ENCODE measurements around the gene CD79B.

Gene CD79B

DNA sequence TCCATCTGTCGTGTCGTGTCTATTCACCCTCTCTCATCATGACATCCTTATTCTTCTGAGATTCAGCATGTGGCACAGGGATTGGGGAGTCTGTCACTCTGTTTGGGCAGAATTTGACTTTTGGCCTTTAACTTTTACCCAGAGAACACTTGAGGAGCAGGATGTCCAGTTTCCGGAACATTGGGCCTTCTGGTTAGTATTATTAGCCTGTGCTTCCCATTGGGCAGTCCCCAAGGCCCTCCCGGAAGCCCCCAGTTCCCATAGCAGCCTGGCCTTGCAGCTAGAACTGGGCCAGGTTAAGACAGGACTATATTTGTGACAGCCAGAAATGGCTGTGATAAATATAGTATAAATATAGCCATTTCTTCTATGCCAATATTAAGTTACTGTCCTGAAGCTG, 31.0 kb upstream of the CD79B start:
- H3K18ac ChIP-seq (ENCODE audit: low read length) = no peak overlapping the region
- H3K4me3 ChIP-seq (ENCODE audit: low read length) = no peak overlapping the region
- H3K23ac ChIP-seq (ENCODE audit: low read length) = no peak overlapping the region
- DNase-seq = no peak
- H3K27me3 ChIP-seq (ENCODE audit: insufficient read depth, low read length, poor library complexity) = peaks cover 4% of the 10 kb centered on the region
- no peak overlapping the region for H2AK5ac ChIP-seq (ENCODE audit: low read length)
- no peak overlapping the region for H2BK120ac ChIP-seq (ENCODE audit: low read depth, low read length)
- H3K4me2 ChIP-seq (ENCODE audit: low read length) = no peak overlapping the region
- H4K5ac ChIP-seq (ENCODE audit: low read length) = no peak overlapping the region
- no peaks in the 10 kb centered on the region for H3K36me3 ChIP-seq (ENCODE audit: control insufficient read depth, insufficient read depth, low read length)
- H3K4ac ChIP-seq (ENCODE audit: low read depth, low read length) = no peak overlapping the region
- WGBS (ENCODE audit: extremely low coverage, insufficient coverage, low lambda C conversion rate) = no CpG with 5 or more reads among the region's 4 CpGs
- no peaks in the 10 kb centered on the region for H3K79me1 ChIP-seq (ENCODE audit: low read length)
- H3K79me2 ChIP-seq (ENCODE audit: control insufficient read depth, insufficient read depth, low read length) = no peaks in the 10 kb centered on the region
- H3K4me1 ChIP-seq (ENCODE audit: control insufficient read depth, low read depth, low read length) = peaks cover 6% of the 10 kb centered on the region
- H3K27ac ChIP-seq (ENCODE audit: low read depth, low read length) = no peak overlapping the region
- no peak overlapping the region for H4K8ac ChIP-seq (ENCODE audit: low read depth, low read length)
- no peak overlapping the region for H3K9ac ChIP-seq (ENCODE audit: low read length)
- H2BK15ac ChIP-seq (replicated peaks; ENCODE audit: low read depth) = no peak overlapping the region
- H3K56ac ChIP-seq (ENCODE audit: low read length) = no peak overlapping the region
- no peak overlapping the region for H2BK5ac ChIP-seq (ENCODE audit: low read length)

DNA sequence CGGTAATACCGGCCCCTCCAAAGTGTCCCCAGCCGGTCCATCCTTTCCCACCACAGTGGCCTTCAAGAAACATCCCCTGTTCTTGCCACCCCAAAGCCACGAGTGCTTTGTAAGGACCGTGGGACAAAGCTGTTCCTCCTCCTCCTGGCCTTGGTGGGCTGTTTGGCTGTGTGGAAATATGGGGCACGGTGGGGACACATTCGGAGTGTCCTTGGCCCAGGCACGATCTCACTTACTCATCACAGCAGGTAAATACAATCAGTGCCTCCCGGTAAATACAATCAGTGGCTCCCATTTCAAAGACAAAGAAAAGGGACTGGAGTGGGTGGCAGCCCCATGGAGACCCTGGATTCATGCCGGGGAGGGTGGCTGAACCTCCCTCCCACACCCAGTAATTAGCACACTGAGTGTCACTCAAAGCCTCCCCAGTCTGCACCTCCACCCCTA, 30.2 kb upstream of the CD79B start:
- H3K27ac ChIP-seq (ENCODE audit: low read depth, low read length) = no peak overlapping the region
- H3K18ac ChIP-seq (ENCODE audit: low read length) = no peak overlapping the region
- no peaks in the 10 kb centered on the region for H3K36me3 ChIP-seq (ENCODE audit: control insufficient read depth, insufficient read depth, low read length)
- no peak overlapping the region for H4K5ac ChIP-seq (ENCODE audit: low read length)
- no peak overlapping the region for H3K9ac ChIP-seq (ENCODE audit: low read length)
- no peak overlapping the region for H2AK5ac ChIP-seq (ENCODE audit: low read length)
- H3K79me2 ChIP-seq (ENCODE audit: control insufficient read depth, insufficient read depth, low read length) = no peaks in the 10 kb centered on the region
- no peak overlapping the region for H4K8ac ChIP-seq (ENCODE audit: low read depth, low read length)
- no CpG with 5 or more reads among the region's 10 CpGs for WGBS (ENCODE audit: extremely low coverage, insufficient coverage, low lambda C conversion rate)
- H3K4ac ChIP-seq (ENCODE audit: low read depth, low read length) = no peak overlapping the region
- peaks cover 6% of the 10 kb centered on the region for H3K4me1 ChIP-seq (ENCODE audit: control insufficient read depth, low read depth, low read length)
- no peak overlapping the region for H3K4me3 ChIP-seq (ENCODE audit: low read length)
- no peak overlapping the region for H3K4me2 ChIP-seq (ENCODE audit: low read length)
- no peak for DNase-seq
- peaks cover 4% of the 10 kb centered on the region for H3K27me3 ChIP-seq (ENCODE audit: insufficient read depth, low read length, poor library complexity)
- H2BK120ac ChIP-seq (ENCODE audit: low read depth, low read length) = no peak overlapping the region
- H2BK5ac ChIP-seq (ENCODE audit: low read length) = no peak overlapping the region
- no peak overlapping the region for H3K56ac ChIP-seq (ENCODE audit: low read length)
- no peak overlapping the region for H2BK15ac ChIP-seq (replicated peaks; ENCODE audit: low read depth)
- no peaks in the 10 kb centered on the region for H3K79me1 ChIP-seq (ENCODE audit: low read length)
- no peak overlapping the region for H3K23ac ChIP-seq (ENCODE audit: low read length)

DNA sequence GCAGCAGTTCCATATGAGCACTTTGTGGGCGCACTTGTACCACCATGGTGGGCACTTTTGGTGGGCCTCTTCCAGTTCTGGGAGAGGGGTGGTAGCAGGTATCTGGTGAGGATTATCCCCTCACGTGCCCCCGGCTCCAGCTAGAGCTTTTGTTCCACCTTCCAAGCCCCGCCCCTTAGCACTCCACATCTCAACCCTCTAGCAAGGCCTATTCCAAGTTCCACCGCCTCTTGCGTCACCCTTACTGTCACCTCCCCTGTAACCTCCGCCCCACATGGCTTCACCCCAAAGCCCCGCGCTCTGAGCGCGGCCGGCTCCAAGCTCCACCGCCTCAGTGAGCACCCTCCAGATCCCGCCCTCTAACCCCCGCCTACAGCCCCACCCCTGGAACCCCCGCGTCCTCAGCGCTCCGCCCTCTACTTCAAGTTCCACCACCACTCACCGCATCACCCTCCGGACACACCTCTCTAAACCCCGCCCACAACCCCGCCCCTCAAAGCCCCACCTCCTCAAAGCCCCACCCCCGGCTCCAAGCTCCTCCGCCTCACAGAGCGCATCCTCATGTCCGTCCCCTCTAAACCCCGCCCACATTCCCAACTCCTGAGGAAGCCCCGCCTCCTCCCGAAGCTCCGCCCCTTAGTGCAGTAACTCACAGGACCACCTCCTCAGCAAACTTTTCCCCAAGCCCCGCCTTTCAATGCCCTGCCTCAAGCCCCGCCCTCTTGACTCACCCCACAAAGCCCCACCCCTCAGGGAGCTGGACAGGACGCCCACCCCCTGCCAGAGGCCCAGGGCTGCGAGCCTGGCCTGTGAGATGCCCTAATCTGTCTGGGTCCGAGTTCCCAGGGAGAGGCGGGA, 29.5 kb upstream of the CD79B start:
- Histone ChIP-seq H3K79me2 (ENCODE audit: control insufficient read depth, insufficient read depth, low read length) (no peaks in the 10 kb centered on the region), H3K4me3 (ENCODE audit: low read length) (no peak overlapping the region), H2BK15ac (replicated peaks; ENCODE audit: low read depth) (no peak overlapping the region), H2BK120ac (ENCODE audit: low read depth, low read length) (no peak overlapping the region), H2BK5ac (ENCODE audit: low read length) (no peak overlapping the region), H3K4me1 (ENCODE audit: control insufficient read depth, low read depth, low read length) (peaks cover 6% of the 10 kb centered on the region), H3K4me2 (ENCODE audit: low read length) (peak overlapping the region; percentile 48), H3K4ac (ENCODE audit: low read depth, low read length) (no peak overlapping the region), H3K27ac (ENCODE audit: low read depth, low read length) (no peak overlapping the region), H2AK5ac (ENCODE audit: low read length) (no peak overlapping the region), H3K27me3 (ENCODE audit: insufficient read depth, low read length, poor library complexity) (peaks cover 4% of the 10 kb centered on the region), H4K8ac (ENCODE audit: low read depth, low read length) (no peak overlapping the region), H3K36me3 (ENCODE audit: control insufficient read depth, insufficient read depth, low read length) (no peaks in the 10 kb centered on the region), H3K79me1 (ENCODE audit: low read length) (no peaks in the 10 kb centered on the region), H3K56ac (ENCODE audit: low read length) (peak overlapping the region; percentile 37), H3K18ac (ENCODE audit: low read length) (no peak overlapping the region), H3K23ac (ENCODE audit: low read length) (no peak overlapping the region), H4K5ac (ENCODE audit: low read length) (no peak overlapping the region), H3K9ac (ENCODE audit: low read length) (no peak overlapping the region)
- no CpG with 5 or more reads among the region's 37 CpGs for WGBS (ENCODE audit: extremely low coverage, insufficient coverage, low lambda C conversion rate)
- DNase-seq = peak; percentile 98

DNA sequence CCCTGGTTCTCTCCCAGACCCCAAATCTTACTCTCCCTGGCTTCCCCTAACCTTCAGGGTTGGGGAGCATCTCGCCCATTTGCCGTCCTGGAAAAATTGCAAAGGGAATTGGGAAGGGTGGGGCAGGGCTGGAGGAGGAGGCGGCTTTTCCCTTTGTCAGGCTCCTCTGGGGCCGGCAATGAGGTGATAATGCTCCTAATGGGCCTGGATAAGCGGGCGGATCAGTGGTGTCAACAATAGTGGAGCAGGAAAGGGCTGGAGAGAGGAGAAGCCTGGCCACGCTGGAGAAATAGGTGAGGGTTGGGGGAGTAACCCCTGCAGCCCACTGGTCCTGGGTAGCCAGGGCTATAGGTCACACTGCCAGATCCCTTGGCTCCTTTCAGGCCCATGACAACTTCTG, 28.3 kb upstream of the CD79B start:
- Histone ChIP-seq H3K56ac (ENCODE audit: low read length) (peak overlapping the region; percentile 34), H2BK120ac (ENCODE audit: low read depth, low read length) (no peak overlapping the region), H3K4ac (ENCODE audit: low read depth, low read length) (no peak overlapping the region), H3K79me2 (ENCODE audit: control insufficient read depth, insufficient read depth, low read length) (no peaks in the 10 kb centered on the region), H4K5ac (ENCODE audit: low read length) (no peak overlapping the region), H4K8ac (ENCODE audit: low read depth, low read length) (no peak overlapping the region), H3K18ac (ENCODE audit: low read length) (no peak overlapping the region), H3K4me3 (ENCODE audit: low read length) (no peak overlapping the region), H3K79me1 (ENCODE audit: low read length) (no peaks in the 10 kb centered on the region), H3K4me2 (ENCODE audit: low read length) (no peak overlapping the region), H2BK5ac (ENCODE audit: low read length) (no peak overlapping the region), H3K4me1 (ENCODE audit: control insufficient read depth, low read depth, low read length) (peaks cover 6% of the 10 kb centered on the region), H3K27ac (ENCODE audit: low read depth, low read length) (no peak overlapping the region), H3K9ac (ENCODE audit: low read length) (no peak overlapping the region), H3K36me3 (ENCODE audit: control insufficient read depth, insufficient read depth, low read length) (no peaks in the 10 kb centered on the region), H3K23ac (ENCODE audit: low read length) (no peak overlapping the region), H3K27me3 (ENCODE audit: insufficient read depth, low read length, poor library complexity) (peaks cover 4% of the 10 kb centered on the region), H2AK5ac (ENCODE audit: low read length) (no peak overlapping the region), H2BK15ac (replicated peaks; ENCODE audit: low read depth) (no peak overlapping the region)
- DNase-seq = peak; percentile 88
- no CpG with 5 or more reads among the region's 7 CpGs for WGBS (ENCODE audit: extremely low coverage, insufficient coverage, low lambda C conversion rate)

DNA sequence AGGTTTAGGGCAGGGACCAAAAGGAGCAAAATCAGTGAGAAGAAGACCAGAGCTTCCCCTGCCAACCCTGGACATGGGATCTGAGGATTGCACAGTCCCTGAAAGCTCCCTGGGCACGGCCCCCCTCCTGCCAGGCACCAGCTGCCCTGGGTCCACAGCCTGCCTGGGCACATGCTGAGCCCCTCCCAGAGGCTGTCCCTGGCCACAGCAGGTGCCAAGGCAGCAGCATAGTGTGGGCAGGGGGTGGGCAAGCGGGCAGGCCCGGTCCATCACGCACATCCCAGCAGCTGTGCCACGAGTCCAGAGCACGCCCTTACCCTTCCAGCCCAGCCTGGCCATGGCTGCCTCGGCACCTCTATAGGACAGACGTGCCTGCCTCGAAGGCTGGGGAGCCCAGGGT, 27.9 kb upstream of the CD79B start:
- peaks cover 6% of the 10 kb centered on the region for H3K4me1 ChIP-seq (ENCODE audit: control insufficient read depth, low read depth, low read length)
- WGBS (ENCODE audit: extremely low coverage, insufficient coverage, low lambda C conversion rate) = no CpG with 5 or more reads among the region's 9 CpGs
- no peak overlapping the region for H2BK120ac ChIP-seq (ENCODE audit: low read depth, low read length)
- peaks cover 4% of the 10 kb centered on the region for H3K27me3 ChIP-seq (ENCODE audit: insufficient read depth, low read length, poor library complexity)
- H3K4me3 ChIP-seq (ENCODE audit: low read length) = no peak overlapping the region
- no peaks in the 10 kb centered on the region for H3K79me2 ChIP-seq (ENCODE audit: control insufficient read depth, insufficient read depth, low read length)
- H3K56ac ChIP-seq (ENCODE audit: low read length) = peak overlapping the region; percentile 34
- no peak overlapping the region for H4K8ac ChIP-seq (ENCODE audit: low read depth, low read length)
- H3K4me2 ChIP-seq (ENCODE audit: low read length) = no peak overlapping the region
- no peaks in the 10 kb centered on the region for H3K79me1 ChIP-seq (ENCODE audit: low read length)
- DNase-seq = no peak
- H3K23ac ChIP-seq (ENCODE audit: low read length) = no peak overlapping the region
- no peak overlapping the region for H3K9ac ChIP-seq (ENCODE audit: low read length)
- no peaks in the 10 kb centered on the region for H3K36me3 ChIP-seq (ENCODE audit: control insufficient read depth, insufficient read depth, low read length)
- H3K18ac ChIP-seq (ENCODE audit: low read length) = no peak overlapping the region
- H2BK15ac ChIP-seq (replicated peaks; ENCODE audit: low read depth) = no peak overlapping the region
- no peak overlapping the region for H4K5ac ChIP-seq (ENCODE audit: low read length)
- no peak overlapping the region for H2BK5ac ChIP-seq (ENCODE audit: low read length)
- no peak overlapping the region for H2AK5ac ChIP-seq (ENCODE audit: low read length)
- no peak overlapping the region for H3K27ac ChIP-seq (ENCODE audit: low read depth, low read length)
- H3K4ac ChIP-seq (ENCODE audit: low read depth, low read length) = no peak overlapping the region
